GM12801 (cell line): ENCODE measurements around the gene TNRC6C.

Experiments
- CTCF ChIP-seq: IDR thresholded peaks from one replicate; pipeline ENCODE4 v1.5.1; 2011; ENCODE audit warnings: control low read depth; ENCODE audit not compliant: insufficient read length; ENCODE audit errors: extremely low read depth

TNRC6C gene

DNA sequence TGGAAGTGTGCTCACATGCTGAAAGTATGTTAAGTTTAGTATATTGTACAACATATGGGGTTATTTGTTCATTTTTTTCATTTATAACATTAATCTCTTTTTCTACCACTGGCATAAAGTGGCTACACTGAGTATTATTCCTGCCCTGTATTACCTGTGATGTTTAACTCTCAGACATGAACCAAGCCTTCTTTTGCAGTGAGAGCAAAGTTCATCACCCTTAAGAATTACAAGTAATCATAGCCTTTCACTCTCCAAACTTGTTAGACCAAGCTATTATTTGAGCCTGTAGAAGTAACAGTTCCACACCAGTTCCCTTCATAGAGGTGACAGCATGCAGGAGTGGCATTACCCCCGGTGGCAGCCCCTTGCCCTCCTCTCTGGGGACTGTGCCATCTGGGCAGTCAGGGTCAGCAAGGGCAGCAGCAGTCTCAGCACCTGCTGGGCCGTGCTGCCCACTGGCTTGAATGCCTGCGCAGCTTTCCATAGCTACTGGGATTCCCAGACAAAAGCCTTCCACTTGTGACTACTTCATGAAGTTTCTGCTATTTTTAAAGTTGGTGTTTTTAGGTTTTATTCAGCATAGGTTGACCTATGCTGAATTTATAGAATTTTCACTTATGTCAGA lies 98.7 kb downstream of the TNRC6C start:
- TF ChIP-seq CTCF = no peak

DNA sequence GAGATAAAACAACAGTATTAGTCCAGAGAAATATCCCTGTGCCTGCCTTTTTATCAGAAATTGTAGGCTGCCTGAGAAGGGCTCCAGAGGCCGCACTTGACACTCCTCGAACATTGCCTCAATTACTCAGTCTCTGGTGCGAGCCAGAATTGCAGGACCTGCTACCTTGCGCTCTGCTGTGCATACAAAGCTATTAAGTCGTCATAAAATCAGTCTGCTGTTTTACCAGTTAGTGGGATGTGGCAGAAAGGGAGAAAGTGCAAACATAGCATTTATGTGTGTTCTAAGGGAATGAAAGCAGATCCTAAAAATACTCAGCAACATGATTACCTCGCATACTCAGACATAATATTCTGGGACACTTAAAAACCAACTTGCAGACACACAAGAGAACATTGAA lies 99.5 kb downstream of the TNRC6C start:
- TF ChIP-seq CTCF = no peak

DNA sequence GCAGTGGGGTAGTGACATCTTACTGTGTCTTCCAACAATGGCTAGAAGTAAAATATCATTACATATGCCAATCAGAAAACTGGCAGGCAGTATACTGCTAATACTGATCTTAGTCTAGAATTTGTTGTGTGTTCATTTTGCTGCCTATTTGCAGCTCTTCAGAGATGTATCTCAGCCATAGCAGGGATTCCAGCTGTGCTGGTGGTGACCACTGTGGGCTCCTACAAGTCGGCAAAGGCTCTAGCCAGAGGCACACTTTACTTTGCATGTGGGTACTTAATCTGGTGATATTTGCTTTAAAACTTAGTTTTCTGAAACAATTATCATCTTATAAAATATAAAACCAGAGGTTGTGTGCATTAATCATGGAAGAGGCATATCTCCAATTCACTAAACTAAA lies 100.1 kb downstream of the TNRC6C start:
- no peak for TF ChIP-seq CTCF

DNA sequence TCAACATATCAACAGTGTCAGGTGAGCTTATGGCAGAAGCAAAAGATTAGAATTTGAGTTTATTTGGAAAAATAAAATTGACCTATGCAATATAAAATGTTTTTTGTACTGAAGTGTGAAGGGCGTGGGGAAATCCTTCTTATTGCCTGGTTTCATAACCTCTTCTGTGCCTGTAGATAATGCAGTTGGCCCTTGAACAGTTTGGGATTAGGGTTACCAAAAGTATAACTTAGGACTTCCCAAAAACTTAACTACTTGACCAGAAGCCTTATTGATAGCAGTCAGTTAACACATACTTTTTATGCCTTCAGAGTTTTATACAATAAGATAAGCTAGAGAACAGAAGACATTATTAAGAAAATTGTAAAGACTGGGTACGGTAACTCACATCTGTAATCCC lies 104.1 kb downstream of the TNRC6C start:
- no peak for TF ChIP-seq CTCF

- no peak for TF ChIP-seq CTCF
Measured at GRCh38 chr17:78063489-78063888, 105.0 kb downstream of the TNRC6C start.

DNA sequence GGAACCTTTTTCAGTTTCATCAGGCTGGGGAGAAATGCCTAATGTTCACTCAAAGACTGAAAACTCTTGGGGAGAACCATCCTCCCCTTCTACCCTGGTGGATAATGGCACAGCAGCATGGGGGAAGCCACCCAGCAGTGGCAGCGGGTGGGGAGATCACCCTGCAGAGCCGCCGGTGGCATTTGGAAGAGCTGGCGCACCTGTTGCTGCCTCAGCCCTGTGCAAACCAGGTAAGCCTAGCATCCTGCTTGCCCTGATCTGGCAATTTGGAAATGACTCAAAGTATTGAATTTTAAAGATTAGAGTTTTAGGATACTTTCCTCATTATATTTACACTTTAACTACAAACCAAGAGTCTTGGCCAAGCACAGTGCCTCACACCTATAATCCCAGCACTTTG lies 106.2 kb downstream of the TNRC6C start:
- no peak for TF ChIP-seq CTCF

DNA sequence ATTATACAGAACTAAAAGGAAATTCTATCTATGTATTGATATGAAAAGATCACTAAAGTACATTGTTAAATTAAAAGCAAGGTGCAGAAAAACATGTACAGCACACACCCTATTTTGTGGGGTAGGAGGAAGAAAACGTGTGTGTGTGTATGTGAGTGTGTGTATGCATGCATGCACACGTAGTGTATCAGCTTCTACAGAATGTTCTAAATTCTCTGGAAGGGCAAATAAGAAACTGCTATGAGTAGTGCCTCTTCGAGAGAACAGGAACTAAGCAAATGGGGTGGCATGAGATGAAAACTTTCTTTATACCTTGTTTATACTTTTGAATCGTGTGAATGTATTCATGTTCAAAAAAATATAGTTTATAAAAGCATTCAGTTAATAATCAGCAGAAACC lies 111.2 kb downstream of the TNRC6C start:
- TF ChIP-seq CTCF = no peak

DNA sequence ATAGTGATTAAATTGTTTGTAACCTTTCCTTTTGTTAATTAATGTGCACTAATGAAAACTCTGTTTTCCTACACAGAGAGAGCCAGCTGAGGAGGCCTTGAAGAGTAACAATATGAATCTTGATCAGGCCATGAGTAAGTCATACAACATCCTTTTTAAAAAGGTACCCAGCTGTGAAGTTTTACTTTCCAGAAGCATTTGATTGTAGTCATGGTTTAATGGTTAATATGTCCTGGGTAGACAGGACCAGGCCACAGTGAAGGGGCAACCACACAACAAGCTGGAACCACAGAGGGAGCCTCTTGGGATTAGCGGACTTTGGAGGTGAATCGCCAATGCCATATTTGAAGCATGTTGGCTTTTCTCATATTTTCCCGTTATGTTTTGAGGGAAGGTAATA lies 114.5 kb downstream of the TNRC6C start:
- no peak for TF ChIP-seq CTCF
